Large intestine (tissue), 3 donors: ENCODE data around the gene TALDO1. TPM values are rescaled to one million over a fixed set of nuclear protein-coding genes. Genes with fewer than 3 reads are reported as not detected.

ENCODE experiments used
- DNase-seq, 2 donors: peaks; one replicate each; pipeline versions ENCODE4 v3.0.0 to v3.0.0-alpha.2; 2013
- H3K27ac ChIP-seq: one replicate; pipeline ENCODE4 v1.5.1; 2013; ENCODE audit warnings: low read length
- H3K27me3 ChIP-seq: 2 replicates; pipeline ENCODE4 v1.6.1; 2013; ENCODE audit warnings: low read length; ENCODE audit not compliant: control insufficient read depth, insufficient read depth
- H3K36me3 ChIP-seq: 2 replicates; pipeline ENCODE4 v1.6.1; 2013; ENCODE audit warnings: low read length; ENCODE audit not compliant: control insufficient read depth, insufficient read depth
- H3K4me1 ChIP-seq: one replicate; pipeline ENCODE4 v1.6.1; 2013; ENCODE audit warnings: low read length; ENCODE audit not compliant: control insufficient read depth, insufficient read depth
- H3K4me3 ChIP-seq: one replicate; pipeline ENCODE4 v1.5.1; 2013; ENCODE audit warnings: low read length
- H3K9me3 ChIP-seq: one replicate; pipeline ENCODE4 v1.6.1; 2013; ENCODE audit warnings: mild to moderate bottlenecking, low read depth, low read length, moderate library complexity; ENCODE audit not compliant: control insufficient read depth
- WGBS: methylation state at CpG from one replicate; pipeline ENCODE4 v1.1.5; 2013; ENCODE audit warnings: low lambda C conversion rate; ENCODE audit not compliant: insufficient coverage; 5-methylcytosine and 5-hydroxymethylcytosine counted together
- polyA plus RNA-seq: library from polyadenylated mRNA; unstranded; fragments of 120-200 nt; gene quantifications from one replicate; pipeline ENCODE4 v1.2.1, GENCODE V29; 2013

Gene TALDO1
- polyA plus RNA-seq, 1 donor = 92.4 TPM

GRCh38 chr11:788009-788640 is 40.9 kb downstream of the TALDO1 start:
- no peak for DNase-seq
- H3K36me3 ChIP-seq = peaks cover 3% of the 10 kb centered on the region
- H3K27me3 ChIP-seq = peaks cover 15% of the 10 kb centered on the region
- H3K4me3 ChIP-seq = no peak overlapping the region
- H3K27ac ChIP-seq = no peak overlapping the region
- WGBS = no CpG with 5 or more reads among the region's 28 CpGs
- peaks cover 5% of the 10 kb centered on the region for H3K4me1 ChIP-seq
- no peaks in the 10 kb centered on the region for H3K9me3 ChIP-seq

- DNase-seq = no peak
- Histone ChIP-seq H3K27me3 (peaks cover 15% of the 10 kb centered on the region), H3K4me3 (peak overlapping the region; percentile 16), H3K36me3 (peaks cover 12% of the 10 kb centered on the region), H3K4me1 (no peaks in the 10 kb centered on the region), H3K27ac (no peak overlapping the region), H3K9me3 (no peaks in the 10 kb centered on the region)
- WGBS = no CpG with 5 or more reads among the region's 31 CpGs
These were observed 42.0 kb downstream of the TALDO1 start for GRCh38 chr11:788953-789940.

GRCh38 chr11:789943-790342 is 42.7 kb downstream of the TALDO1 start, which contains the start of gene CEND1:
TSS of gene CEND1 (minus strand) at chr11:790090. CDS start at chr11:788576, 1,514 bp downstream.
- H3K27me3 ChIP-seq = peaks cover 15% of the 10 kb centered on the region
- WGBS = no CpG with 5 or more reads among the region's 44 CpGs
- peak within 1 kb of the TSS; percentile 16 for H3K4me3 ChIP-seq
- H3K9me3 ChIP-seq = no peaks in the 10 kb centered on the region
- no peak within 1 kb of the TSS for H3K27ac ChIP-seq
- peaks cover 6% of the 10 kb centered on the region for H3K4me1 ChIP-seq
- peak in 1 of 2 donors; percentile 21 for DNase-seq
- peaks cover 16% of the 10 kb centered on the region for H3K36me3 ChIP-seq

- peaks cover 16% of the 10 kb centered on the region for H3K36me3 ChIP-seq
- H3K4me3 ChIP-seq = no peak overlapping the region
- WGBS = no CpG with 5 or more reads among the region's 18 CpGs
- peaks cover 15% of the 10 kb centered on the region for H3K27me3 ChIP-seq
- H3K9me3 ChIP-seq = no peaks in the 10 kb centered on the region
- peaks cover 16% of the 10 kb centered on the region for H3K4me1 ChIP-seq
- H3K27ac ChIP-seq = no peak overlapping the region
- DNase-seq = no peak
These were observed 43.7 kb downstream of the TALDO1 start for GRCh38 chr11:790721-791564.

GRCh38 chr11:791658-792534 is 44.6 kb downstream of the TALDO1 start:
- Histone ChIP-seq H3K4me1 (peaks cover 24% of the 10 kb centered on the region), H3K9me3 (no peaks in the 10 kb centered on the region), H3K4me3 (no peak overlapping the region), H3K27ac (no peak overlapping the region), H3K36me3 (peaks cover 16% of the 10 kb centered on the region), H3K27me3 (peaks cover 15% of the 10 kb centered on the region)
- no peak for DNase-seq
- no CpG with 5 or more reads among the region's 49 CpGs for WGBS

GRCh38 chr11:792535-792821 is 45.2 kb downstream of the TALDO1 start:
- WGBS = no CpG with 5 or more reads among the region's 15 CpGs
- no peak for DNase-seq
- Histone ChIP-seq H3K36me3 (peaks cover 16% of the 10 kb centered on the region), H3K27ac (no peak overlapping the region), H3K4me3 (no peak overlapping the region), H3K9me3 (no peaks in the 10 kb centered on the region), H3K4me1 (peaks cover 27% of the 10 kb centered on the region), H3K27me3 (peaks cover 15% of the 10 kb centered on the region)

GRCh38 chr11:792873-793272 is 45.6 kb downstream of the TALDO1 start:
- Histone ChIP-seq H3K27me3 (peaks cover 15% of the 10 kb centered on the region), H3K36me3 (peaks cover 16% of the 10 kb centered on the region), H3K9me3 (no peaks in the 10 kb centered on the region), H3K4me1 (peaks cover 27% of the 10 kb centered on the region), H3K27ac (no peak overlapping the region), H3K4me3 (no peak overlapping the region)
- no CpG with 5 or more reads among the region's 13 CpGs for whole genome bisulfite sequencing
- DNase-seq = no peak

GRCh38 chr11:793556-793955 is 46.3 kb downstream of the TALDO1 start:
- H3K4me3 ChIP-seq = no peak overlapping the region
- H3K36me3 ChIP-seq = peaks cover 16% of the 10 kb centered on the region
- no peak for DNase-seq
- peaks cover 14% of the 10 kb centered on the region for H3K27me3 ChIP-seq
- H3K4me1 ChIP-seq = peaks cover 30% of the 10 kb centered on the region
- H3K27ac ChIP-seq = no peak overlapping the region
- WGBS = no CpG with 5 or more reads among the region's 7 CpGs
- H3K9me3 ChIP-seq = no peaks in the 10 kb centered on the region

- peaks cover 8% of the 10 kb centered on the region for H3K27me3 ChIP-seq
- H3K27ac ChIP-seq = no peak overlapping the region
- H3K4me3 ChIP-seq = no peak overlapping the region
- no peak for DNase-seq
- no CpG with 5 or more reads among the region's 31 CpGs for WGBS
- peaks cover 20% of the 10 kb centered on the region for H3K36me3 ChIP-seq
- no peaks in the 10 kb centered on the region for H3K9me3 ChIP-seq
- H3K4me1 ChIP-seq = peaks cover 30% of the 10 kb centered on the region
These were observed 46.9 kb downstream of the TALDO1 start for GRCh38 chr11:794013-794765.
